Measurements from ENCODE around the gene TMEM63C.
"Not testable (repeated sequence)": the region's sequence is repeated elsewhere in the genome, so short reads cannot be mapped to it uniquely, and the experiment has no call there.

DNA sequence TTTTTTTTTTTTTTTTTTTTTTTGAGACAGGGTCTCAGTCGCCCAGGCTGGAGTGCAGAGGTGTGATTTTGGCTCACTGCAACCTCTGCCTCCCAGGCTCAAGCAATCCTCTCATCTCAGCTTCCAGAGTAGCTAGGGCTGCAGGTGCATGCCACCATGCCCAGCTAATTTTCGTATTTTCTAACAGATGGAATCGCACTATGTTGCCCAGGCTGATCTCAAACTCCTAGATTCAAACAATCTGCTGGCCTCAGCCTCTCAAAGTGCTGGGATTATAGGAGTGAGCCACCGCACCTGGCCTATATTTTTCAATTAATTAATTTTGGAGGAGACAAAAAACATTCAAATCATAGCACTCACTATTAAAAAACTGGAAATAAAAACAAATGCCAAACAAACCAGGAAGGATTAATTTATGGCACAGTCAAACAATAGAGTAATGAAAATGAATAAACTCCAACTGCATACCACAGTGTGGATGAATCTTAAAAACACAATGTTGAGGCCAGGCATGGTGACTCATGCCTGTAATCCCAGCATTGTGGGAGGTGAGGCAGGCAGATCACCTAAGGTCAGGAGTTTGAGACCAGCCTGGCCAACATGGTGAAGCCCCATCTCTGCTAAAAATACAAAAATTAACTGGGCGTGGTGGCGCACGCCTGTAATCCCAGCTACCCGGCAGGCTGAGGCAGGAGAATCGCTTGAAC is 7.5 kb upstream of the TMEM63C start:
- TF ChIP-seq, protein P1, sequence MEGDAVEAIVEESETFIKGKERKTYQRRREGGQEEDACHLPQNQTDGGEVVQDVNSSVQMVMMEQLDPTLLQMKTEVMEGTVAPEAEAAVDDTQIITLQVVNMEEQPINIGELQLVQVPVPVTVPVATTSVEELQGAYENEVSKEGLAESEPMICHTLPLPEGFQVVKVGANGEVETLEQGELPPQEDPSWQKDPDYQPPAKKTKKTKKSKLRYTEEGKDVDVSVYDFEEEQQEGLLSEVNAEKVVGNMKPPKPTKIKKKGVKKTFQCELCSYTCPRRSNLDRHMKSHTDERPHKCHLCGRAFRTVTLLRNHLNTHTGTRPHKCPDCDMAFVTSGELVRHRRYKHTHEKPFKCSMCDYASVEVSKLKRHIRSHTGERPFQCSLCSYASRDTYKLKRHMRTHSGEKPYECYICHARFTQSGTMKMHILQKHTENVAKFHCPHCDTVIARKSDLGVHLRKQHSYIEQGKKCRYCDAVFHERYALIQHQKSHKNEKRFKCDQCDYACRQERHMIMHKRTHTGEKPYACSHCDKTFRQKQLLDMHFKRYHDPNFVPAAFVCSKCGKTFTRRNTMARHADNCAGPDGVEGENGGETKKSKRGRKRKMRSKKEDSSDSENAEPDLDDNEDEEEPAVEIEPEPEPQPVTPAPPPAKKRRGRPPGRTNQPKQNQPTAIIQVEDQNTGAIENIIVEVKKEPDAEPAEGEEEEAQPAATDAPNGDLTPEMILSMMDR (IDR thresholded peaks at IDR 0.05) = not testable (repeated sequence)
- not testable (repeated sequence) for TF ChIP-seq POLR2AphosphoS5 (IDR thresholded peaks at IDR 0.05); POLR2A (IDR thresholded peaks at IDR 0.05); EP300 (IDR thresholded peaks at IDR 0.05; ENCODE audit: low read depth)
